HG02798 (cell line): ENCODE measurements around the gene DBN1.
A peak's percentile ranks its signal among the peaks of the same experiment; 100 is the strongest.

Experiments used
- ATAC-seq: cut with Tn5 transposase; IDR thresholded peaks from one replicate; pipeline ENCODE4 v1.9.1; 2021; ENCODE audit warnings: mild to moderate bottlenecking; ENCODE audit not compliant: unreplicated experiment, poor library complexity

DBN1 gene

GRCh38 chr5:177459357-177459756 lies 14.1 kb downstream of the DBN1 start:
- ATAC-seq = no peak

- ATAC-seq = no peak
Observed at GRCh38 chr5:177458912-177459350, 14.5 kb downstream of the DBN1 start.

- no peak for ATAC-seq
Observed at GRCh38 chr5:177457852-177458681, 15.4 kb downstream of the DBN1 start.

- ATAC-seq = peak; percentile 35
Observed at GRCh38 chr5:177456976-177457851, 16.2 kb downstream of the DBN1 start.

GRCh38 chr5:177456591-177456964 lies 16.9 kb downstream of the DBN1 start:
- ATAC-seq = no peak

GRCh38 chr5:177455661-177456590 lies 17.5 kb downstream of the DBN1 start:
- ATAC-seq = peak; percentile 12

GRCh38 chr5:177455036-177455660 lies 18.3 kb downstream of the DBN1 start:
- peak; percentile 53 for ATAC-seq

GRCh38 chr5:177454397-177455035 lies 18.9 kb downstream of the DBN1 start:
- peak; percentile 65 for ATAC-seq

GRCh38 chr5:177453852-177454396 lies 19.5 kb downstream of the DBN1 start:
- peak; percentile 7 for ATAC-seq

- ATAC-seq = no peak
Observed at GRCh38 chr5:177452688-177453638, 20.5 kb downstream of the DBN1 start.

- no peak for ATAC-seq
Observed at GRCh38 chr5:177450667-177451424, 22.6 kb downstream of the DBN1 start.

- no peak for ATAC-seq
Observed at GRCh38 chr5:177449140-177450061, 24.0 kb downstream of the DBN1 start.

- ATAC-seq = no peak
Observed at GRCh38 chr5:177448244-177448950, 25.0 kb downstream of the DBN1 start.

GRCh38 chr5:177447611-177448243 lies 25.7 kb downstream of the DBN1 start:
- ATAC-seq = no peak

GRCh38 chr5:177447066-177447610 lies 26.3 kb downstream of the DBN1 start:
- peak; percentile 30 for ATAC-seq
